ENCODE data around the gene COX6A2.

COX6A2 gene

DNA sequence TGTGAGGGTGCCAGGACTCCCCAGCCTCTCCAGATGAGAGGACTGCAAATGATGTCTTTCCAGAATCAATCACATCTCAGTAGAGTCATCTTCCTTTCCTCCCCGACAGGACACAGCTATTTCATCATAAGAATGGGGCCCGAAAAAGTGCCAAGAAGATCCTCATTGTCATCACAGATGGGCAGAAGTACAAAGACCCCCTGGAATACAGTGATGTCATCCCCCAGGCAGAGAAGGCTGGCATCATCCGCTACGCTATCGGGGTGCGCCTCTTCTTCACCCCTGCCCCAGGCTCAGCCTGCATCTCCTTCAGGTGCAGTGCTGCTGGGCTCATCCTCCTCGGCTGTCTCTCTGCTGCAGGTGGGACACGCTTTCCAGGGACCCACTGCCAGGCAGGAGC lies 20.8 kb downstream of the COX6A2 start:
- DNase-seq: no peak

DNA sequence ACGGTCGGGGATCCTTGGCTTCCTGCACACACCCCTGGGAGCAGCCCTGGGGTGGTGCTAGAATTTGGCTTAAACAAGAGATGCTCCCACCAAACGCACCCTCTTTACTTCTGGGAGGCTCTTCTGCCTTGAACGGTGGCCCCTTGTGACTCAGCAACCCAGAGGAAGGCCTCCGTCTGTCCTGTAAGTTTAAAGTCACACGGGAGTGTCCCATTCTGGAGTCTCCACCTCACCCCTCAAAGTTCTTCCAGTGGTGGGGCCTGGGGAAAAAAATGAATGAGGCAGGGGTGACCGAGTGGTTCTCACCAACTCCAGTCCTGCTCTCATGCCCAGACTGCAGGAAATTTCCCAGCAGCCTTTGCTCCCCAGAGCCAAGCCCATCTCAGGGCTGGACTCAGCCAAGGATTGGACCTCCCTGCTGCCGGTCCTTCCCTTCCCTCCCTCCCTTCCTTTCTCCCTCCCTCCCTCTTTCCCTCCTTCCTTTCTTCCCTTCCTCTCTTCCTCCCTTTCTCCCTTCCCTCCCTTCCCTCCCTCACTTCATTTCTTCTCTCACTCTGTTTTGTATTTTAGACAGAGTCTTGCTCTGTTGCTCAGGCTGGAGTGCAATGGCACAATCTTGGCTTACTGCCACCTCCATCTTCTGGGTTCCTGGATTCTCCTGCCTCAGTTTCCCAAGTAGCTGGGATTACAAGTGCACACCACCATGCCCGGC lies 23.7 kb downstream of the COX6A2 start:
- DNase-seq: no peak

DNA sequence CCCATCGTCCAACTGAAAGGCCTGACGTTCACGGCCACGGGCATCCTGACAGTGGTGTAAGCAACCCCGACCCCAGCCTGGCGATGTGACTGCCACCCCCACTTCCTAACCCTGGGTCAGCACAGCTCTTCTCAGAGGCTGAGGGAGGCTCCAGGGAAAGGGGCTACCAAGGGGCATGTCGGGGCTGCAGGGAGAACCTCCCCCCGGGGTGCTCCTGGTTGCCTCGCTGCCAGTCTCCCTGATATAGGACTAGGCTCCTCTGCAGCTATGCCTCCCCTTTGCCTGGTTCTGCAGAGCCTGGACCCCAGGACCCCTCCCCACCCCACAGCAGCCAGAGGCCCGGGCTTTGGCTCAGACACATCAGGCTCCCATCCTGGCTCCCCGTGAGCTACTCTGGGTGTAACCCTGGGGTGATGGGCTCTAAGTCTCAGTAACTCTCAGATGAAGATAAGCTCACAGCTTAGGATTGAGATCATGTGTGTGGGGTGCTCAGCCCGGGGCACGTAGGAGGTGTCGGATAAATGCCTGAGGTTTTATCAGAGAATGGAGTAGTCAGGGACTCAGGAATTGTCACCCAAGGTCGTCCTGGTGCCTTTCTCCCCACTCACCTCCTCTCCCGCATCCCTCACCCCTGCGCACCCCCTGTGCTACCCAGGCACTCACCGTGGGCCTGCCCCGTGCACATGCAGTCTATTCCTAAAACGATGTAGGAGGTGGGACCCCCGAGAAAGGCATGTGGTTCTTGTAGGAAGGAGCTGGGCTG lies 24.4 kb downstream of the COX6A2 start:
- no peak for DNase-seq

DNA sequence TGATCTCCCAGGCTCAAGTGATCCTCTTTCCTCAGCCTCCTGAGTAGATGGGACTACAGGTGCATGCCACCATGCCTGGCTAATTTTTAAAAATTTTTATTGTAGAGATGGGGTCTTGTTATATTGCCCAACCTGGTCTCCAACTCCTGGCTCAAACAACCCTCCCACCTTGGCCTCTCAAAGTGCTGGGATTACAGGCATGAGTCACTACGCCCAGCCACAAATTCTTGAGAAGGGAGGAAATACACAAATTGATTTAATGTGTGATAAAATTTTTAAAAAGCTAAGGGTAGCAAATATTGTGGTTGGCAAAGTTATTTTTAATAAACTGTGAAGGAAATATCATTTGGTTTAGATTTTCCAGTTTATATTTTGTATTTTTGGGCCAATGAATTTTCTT lies 25.5 kb downstream of the COX6A2 start:
- DNase-seq: no peak

DNA sequence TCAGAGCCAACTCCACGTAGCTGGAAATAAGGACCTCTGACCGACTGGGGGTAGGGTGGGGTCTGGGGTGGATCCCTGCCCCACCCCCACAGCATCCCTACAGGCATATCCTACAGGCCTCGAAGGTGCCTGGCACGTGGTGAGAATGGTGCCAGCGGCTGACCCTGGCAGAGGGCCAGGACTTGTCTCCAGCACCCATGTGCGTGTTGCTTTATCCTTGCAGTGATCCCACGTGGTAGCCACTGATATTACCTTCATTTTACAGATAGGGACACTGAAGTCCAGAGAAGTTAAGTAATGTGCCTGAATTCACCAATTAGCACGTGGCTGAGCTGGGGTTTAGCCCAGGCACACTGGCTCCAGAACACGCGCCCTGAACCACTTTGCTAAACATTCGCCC lies 26.7 kb downstream of the COX6A2 start:
- DNase-seq: no peak

DNA sequence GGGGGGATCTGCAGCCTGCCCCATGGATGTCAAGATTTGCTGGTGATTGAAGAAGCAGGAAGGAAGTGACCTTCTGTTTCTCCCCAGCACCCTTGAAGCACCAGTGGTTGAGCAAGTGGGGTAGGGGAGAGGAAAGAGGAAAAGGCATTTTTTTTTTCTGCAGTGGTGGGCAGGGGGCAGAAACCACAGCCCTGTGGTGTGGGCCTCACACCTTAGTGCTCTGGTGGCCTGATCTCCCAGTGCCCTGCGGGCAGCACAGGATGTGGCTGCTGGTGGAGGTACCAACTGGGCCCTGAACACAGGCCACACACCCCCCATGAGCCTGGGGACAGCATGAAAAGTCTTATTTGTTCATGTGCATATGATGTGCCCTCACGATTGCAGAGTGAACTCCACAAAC lies 28.0 kb downstream of the COX6A2 start:
- peak; percentile 9 to 23 for DNase-seq

DNA sequence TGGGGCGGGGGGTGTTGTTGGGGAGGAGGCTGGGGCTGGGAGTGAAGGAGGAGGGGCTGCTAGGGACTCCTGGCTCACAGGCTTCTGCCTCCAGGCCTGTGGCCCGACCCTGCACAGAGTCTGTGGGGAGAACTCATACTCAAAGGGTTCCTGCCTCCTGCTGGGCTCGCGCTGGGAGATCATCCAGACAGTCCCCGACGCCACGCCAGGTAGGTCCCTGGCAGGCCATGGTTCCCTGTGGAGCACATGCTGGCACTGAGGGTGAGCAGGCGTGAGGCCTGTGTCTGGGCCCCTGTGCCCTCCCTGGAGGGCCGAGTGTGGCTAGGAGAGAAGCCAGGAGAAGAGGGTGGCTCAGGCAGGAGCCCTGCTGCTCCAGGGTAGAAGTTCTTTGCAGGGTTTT lies 30.5 kb downstream of the COX6A2 start:
- DNase-seq: no peak

DNA sequence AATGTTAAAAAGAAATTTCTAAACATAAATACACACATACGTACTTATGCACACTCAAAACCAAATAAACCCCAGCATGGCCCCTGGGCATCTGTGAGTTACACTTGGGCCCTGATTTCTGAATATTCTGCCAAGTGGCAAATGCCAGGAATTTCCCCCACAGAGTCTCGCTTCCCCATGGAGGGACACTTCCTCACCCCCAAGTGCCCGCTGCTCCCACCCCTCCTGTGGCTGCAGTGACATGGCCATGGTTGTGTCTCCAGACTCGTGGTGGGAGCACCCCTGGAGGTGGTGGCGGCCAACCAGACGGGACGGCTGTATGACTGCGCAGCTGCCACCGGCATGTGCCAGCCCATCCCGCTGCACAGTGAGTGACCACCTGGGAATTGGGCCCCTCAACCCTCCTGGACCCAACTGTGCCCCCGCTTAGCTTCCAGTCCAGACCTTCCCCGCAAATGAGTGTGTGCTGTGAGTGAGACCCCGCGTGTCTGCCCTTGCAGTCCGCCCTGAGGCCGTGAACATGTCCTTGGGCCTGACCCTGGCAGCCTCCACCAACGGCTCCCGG lies 31.0 kb downstream of the COX6A2 start:
- no peak for DNase-seq

DNA sequence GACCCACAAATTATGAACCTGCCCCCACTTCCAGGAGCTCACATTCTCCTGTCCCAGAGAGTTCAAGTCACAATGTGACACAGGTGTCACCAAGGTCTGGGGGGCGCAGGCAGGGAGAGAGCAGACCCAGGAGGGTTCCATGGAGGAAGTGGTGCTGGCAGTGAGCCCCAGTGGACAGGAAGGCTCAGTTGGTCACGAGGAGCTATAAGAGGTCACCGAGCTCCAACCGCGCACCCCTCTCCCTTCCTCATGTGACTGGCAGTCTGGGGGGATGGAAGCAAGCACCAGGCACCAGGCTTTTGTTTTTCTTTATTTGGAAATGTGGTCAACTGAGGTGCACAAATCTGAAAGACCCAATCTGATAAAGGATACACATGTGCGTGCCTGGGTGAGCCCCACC lies 32.5 kb downstream of the COX6A2 start:
- DNase-seq: no peak

DNA sequence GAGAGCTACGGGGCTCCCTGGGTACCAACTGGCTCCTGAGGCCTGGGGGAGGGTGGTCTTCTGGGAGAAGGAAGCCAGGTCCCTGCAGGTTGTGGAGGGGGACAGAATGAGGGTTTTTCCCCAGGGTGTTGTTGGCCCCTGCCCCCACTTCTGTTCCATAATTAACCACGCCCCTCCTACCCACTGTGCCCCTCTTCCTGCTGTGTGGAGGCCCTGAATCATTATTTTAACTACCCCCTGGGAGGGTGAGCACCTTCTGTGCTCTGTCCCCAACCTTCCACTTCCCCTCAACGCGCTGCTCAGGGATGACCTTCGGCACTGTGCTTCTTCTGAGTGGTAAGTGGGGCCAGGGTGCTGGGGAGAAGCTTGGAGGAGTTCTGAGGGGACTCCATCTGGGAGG lies 35.1 kb downstream of the COX6A2 start, which contains the start of gene ITGAD:
Gene ITGAD, plus strand, starts transcription at position 280 of the 400 bp plus-strand sequence. Its CDS starts 26 bp downstream, at position 306.
- DNase-seq: no peak

DNA sequence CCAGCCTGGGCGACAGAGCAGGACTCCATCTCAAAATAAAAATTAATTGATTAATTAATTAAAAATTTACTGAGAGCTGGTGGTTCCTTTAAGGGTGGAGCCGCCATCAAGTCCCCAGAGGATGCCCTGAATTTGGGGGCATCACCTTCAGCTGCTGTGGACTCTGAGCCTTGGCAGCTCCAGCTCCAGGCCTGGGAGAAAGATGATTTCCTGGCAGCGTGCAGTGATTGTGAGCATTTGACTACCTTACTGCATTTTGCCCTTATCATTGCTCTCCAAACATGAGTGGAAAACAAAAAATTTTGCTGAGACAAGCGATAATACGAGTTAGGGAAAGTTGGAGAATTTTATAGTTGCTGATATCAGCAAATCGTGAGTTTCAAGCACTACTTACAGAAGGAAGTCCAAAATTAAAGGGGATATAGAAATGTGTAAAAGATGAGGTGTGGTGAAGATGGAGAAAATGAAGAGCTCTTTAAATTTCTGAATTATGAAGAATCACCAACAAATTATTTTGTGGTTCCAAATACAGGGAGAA lies 37.6 kb downstream of the COX6A2 start:
- no peak for DNase-seq

DNA sequence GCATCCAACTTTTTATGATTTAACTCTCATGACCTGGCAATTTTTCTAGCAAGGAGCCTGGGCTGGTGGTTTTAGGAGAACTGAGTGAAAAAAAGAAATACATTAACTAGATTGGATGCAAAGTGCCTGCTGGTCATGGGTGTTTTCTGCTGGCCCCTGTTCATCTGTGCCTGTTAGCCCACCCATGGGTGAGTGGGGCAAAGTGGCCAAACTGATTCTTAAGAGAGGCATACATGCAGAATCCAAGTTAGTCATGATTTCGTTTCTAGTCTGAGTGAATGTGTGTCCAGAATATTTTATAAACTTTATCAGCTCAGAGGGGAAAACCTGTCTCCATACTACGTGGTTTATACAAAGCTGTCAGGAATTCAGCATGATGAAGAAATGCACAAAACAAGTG lies 39.6 kb downstream of the COX6A2 start:
- DNase-seq: no peak

DNA sequence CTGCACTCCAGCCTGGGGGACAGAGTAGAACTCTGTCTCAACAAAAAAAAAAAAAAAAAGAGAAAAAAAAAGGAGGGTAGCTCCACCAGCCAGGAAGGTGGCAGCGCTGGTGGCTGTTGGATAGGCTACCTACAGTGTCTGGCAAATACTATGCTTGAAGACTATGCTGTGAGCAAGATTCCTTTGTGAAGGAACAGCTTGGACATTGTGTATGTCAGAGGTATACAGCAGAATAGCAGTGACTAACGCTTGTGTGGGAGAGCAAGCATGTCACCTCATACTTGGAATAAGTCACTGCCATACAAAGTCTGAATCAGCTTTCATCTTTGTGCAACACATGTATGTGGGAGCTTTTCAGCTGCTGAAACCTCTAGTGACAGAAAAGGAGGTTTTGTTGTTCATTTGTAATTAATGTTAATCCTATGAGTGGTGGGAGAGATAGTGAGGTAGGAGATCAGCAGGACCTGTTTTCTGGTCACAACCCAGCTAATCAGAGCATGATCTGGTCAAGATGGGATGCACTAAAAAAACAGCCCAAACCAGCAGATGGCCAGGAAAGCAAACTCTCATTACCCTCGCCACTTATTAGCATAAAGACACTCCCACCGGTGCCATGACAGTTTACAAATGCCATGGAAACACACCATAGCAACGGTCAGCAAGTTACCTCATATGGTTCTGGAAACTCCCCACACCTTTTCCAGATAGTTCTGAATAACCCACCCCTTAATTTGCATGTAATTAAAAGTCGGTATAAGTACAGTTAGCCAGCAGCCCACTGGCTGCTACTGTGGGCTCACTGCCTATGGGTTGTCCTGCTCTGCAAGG lies 41.8 kb downstream of the COX6A2 start:
- DNase-seq: no peak

DNA sequence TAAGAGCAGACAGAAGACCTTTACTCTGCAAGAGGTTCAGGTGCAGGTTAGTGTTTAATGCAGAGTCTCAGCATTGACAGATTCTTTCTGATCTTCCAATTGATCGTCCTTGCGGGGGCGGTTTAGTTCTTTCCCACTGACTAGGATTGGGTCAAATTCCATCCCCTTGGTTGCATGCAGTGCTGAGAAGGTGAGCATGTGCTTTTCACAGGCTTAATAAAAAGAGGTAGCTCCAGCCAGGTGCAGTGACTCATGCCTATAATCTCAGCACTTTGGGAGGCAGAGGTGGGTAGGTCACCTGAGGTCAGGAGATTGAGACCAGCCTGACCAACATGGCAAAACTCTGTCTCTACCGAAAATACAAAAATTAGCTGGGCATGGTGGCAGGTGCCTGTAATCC lies 42.5 kb downstream of the COX6A2 start:
- DNase-seq: no peak

DNA sequence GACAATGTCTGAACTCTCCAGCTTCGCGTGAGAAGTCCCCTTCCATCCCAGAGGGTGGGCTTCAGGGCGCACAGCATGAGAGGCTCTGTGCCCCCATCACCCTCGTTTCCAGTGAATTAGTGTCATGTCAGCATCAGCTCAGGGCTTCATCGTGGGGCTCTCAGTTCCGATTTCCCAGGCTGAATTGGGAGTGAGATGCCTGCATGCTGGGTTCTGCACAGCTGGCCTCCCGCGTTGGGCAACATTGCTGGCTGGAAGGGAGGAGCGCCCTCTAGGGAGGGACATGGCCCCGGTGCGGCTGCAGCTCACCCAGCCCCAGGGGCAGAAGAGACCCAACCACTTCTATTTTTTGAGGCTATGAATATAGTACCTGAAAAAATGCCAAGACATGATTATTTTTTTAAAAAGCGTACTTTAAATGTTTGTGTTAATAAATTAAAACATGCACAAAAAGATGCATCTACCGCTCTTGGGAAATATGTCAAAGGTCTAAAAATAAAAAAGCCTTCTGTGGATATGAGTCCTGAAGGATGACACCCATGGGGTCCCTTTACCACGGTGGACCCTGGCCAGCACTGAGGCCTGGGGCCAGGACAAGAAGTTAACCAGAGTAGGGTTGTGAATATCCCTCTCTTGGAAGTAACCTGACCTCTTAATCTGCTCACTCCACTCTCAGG lies 45.5 kb downstream of the COX6A2 start:
- DNase-seq: peak; percentile 41 to 49

DNA sequence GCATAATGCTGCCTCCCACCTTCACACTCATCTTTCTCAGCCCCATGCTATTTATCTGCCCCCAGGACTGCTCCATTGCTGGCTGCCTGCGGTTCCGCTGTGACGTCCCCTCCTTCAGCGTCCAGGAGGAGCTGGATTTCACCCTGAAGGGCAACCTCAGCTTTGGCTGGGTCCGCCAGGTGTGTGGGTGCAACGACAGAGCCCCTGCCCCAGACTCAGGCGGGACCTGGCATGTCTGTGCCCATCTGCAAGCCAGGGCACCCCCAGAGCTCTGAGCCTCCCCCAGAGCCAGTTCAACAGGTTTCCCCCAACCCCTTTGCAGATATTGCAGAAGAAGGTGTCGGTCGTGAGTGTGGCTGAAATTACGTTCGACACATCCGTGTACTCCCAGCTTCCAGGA lies 48.0 kb downstream of the COX6A2 start:
- no peak for DNase-seq
